ENCODE data around the gene ZBTB3. TPM values are rescaled to one million over a fixed set of nuclear protein-coding genes. Genes with fewer than 3 reads are reported as not detected.

Gene ZBTB3
- total and polyA plus RNA-seq, 2 of the 8 experiments (the other 6 are each of a cell fraction or from before 2014, with no cell fraction given) = 30.2 to 76.9 TPM

- TF ChIP-seq CHD7 (IDR thresholded peaks at IDR 0.05; ENCODE audit: insufficient replicate concordance, low read length) = no peak
- peak; percentile 44; the same call in 1 of the 2 replicates for TF ChIP-seq KDM5A (IDR thresholded peaks at IDR 0.05; ENCODE audit: low read length)
- no peak for TF ChIP-seq RFX5 (IDR thresholded peaks at IDR 0.05; ENCODE audit: borderline replicate concordance, low read depth, low read length)
- TF ChIP-seq MAFK (IDR thresholded peaks at IDR 0.05; ENCODE audit: low read depth, low read length) = no peak
- no peak for TF ChIP-seq BACH1 (IDR thresholded peaks at IDR 0.05; ENCODE audit: low read length)
- no peak for TF ChIP-seq KDM1A (IDR thresholded peaks at IDR 0.05; ENCODE audit: borderline replicate concordance, low read length)
- TF ChIP-seq SIN3A (conservative IDR thresholded peaks at IDR 0.05 in 1 of 2, IDR thresholded peaks at IDR 0.05 in 1 of 2; ENCODE audit: low read depth in 1 of 2, low read length in 2 of 2) = peak in 1 of 2 experiments; percentile 80; a peak in 2 of 4 replicates
- peak; percentile 51; the same call in 1 of the 2 replicates for TF ChIP-seq GABPA (IDR thresholded peaks at IDR 0.05; ENCODE audit: borderline replicate concordance, insufficient read depth, low read length)
Observed at GRCh38 chr11:62709247-62710000, 44.5 kb downstream of the ZBTB3 start (continued).
